RWPE2 (cell line): Measurements from ENCODE around the gene E2F1.
"Not testable (repeated sequence)": the region's sequence is repeated elsewhere in the genome, so short reads cannot be mapped to it uniquely, and the experiment has no call there.

Experiments used
- ATAC-seq: fragments of 200-7000 bp; cut with Tn5 transposase; 3 replicates; pipeline ENCODE4 v1.9.1; 2021; ENCODE audit warnings: low read depth
- DNase-seq: peaks from one replicate; pipeline ENCODE4 v3.0.0-alpha.2; 2020; ENCODE audit warnings: low spot score
- H3K27ac ChIP-seq: fragments of 450-650 bp; 2 replicates; pipeline ENCODE4 v1.5.1; 2017; ENCODE audit warnings: mild to moderate bottlenecking; ENCODE audit not compliant: poor library complexity, severe bottlenecking
- H3K27me3 ChIP-seq: fragments of 250-450 bp; sonication (Bioruptor Pico); 2 replicates; pipeline ENCODE4 v1.5.1; 2021; ENCODE audit warnings: mild to moderate bottlenecking, moderate library complexity; ENCODE audit not compliant: insufficient read depth, poor library complexity, severe bottlenecking
- H3K36me3 ChIP-seq: fragments of 250-450 bp; sonication (Bioruptor Pico); 2 replicates; pipeline ENCODE4 v1.5.1; 2020; ENCODE audit warnings: low read depth, mild to moderate bottlenecking, moderate library complexity
- H3K4me1 ChIP-seq: fragments of 250-450 bp; sonication (Bioruptor Pico); 2 replicates; pipeline ENCODE4 v1.5.1; 2021; ENCODE audit warnings: mild to moderate bottlenecking, moderate library complexity; ENCODE audit not compliant: insufficient read depth, poor library complexity, severe bottlenecking
- H3K4me3 ChIP-seq: fragments of 250-450 bp; sonication (Bioruptor Pico); 2 replicates; pipeline ENCODE4 v1.5.1; 2021; ENCODE audit warnings: mild to moderate bottlenecking, moderate library complexity; ENCODE audit not compliant: severe bottlenecking
- H3K9me3 ChIP-seq: fragments of 250-450 bp; sonication (Bioruptor Pico); 2 replicates; pipeline ENCODE4 v1.5.1; 2021; ENCODE audit warnings: mild to moderate bottlenecking, moderate library complexity; ENCODE audit not compliant: severe bottlenecking
- TF ChIP-seq, protein P1 (sequence below): fragments of 450-650 bp; IDR thresholded peaks from one replicate; pipeline ENCODE4 v1.5.1; 2017; ENCODE audit warnings: mild to moderate bottlenecking, moderate library complexity; ENCODE audit not compliant: poor library complexity, severe bottlenecking

The E2F1 gene

DNA sequence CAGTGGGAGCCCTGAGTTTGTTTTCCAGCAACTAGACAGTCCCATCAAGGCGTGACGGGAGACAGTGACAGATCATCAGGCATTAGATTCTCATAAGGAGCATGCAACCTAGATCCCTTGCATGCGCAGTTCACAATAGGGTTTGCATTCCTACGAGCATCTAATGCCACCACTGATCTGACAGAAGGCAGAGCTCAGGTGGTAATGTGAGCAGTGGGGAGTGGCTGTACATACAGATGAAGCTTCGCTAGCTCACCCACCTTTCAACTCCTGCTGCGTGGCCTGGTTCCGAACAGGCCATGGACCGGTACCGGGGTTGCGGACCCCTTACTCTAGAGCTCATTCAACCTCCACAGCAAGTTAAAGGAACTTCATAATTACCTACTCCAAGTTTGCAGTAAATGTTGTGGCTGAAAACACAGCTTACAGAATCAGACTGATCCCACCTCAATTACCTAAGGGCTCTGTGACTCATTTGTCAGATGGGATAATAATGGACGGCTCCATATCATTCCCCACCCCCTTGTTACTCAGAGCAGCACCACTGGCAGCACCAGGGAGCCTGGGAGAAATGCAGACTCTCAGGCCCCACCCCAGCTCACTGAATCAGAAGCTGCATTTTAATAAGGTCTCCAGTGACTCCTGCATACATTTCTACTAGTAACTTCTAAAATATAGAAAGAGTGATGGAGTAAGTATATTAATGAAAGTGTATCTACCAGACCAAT is 18.2 kb upstream of the E2F1 start:
- H3K4me3 ChIP-seq: no peak overlapping the region
- TF ChIP-seq, protein P1, sequence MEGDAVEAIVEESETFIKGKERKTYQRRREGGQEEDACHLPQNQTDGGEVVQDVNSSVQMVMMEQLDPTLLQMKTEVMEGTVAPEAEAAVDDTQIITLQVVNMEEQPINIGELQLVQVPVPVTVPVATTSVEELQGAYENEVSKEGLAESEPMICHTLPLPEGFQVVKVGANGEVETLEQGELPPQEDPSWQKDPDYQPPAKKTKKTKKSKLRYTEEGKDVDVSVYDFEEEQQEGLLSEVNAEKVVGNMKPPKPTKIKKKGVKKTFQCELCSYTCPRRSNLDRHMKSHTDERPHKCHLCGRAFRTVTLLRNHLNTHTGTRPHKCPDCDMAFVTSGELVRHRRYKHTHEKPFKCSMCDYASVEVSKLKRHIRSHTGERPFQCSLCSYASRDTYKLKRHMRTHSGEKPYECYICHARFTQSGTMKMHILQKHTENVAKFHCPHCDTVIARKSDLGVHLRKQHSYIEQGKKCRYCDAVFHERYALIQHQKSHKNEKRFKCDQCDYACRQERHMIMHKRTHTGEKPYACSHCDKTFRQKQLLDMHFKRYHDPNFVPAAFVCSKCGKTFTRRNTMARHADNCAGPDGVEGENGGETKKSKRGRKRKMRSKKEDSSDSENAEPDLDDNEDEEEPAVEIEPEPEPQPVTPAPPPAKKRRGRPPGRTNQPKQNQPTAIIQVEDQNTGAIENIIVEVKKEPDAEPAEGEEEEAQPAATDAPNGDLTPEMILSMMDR: no peak
- H3K36me3 ChIP-seq: peaks cover 14% of the 10 kb centered on the region
- no peaks in the 10 kb centered on the region for H3K27me3 ChIP-seq
- DNase-seq (no peak), ATAC-seq (peak; percentile 76)
- H3K27ac ChIP-seq: no peak overlapping the region
- H3K4me1 ChIP-seq: no peaks in the 10 kb centered on the region
- no peaks in the 10 kb centered on the region for H3K9me3 ChIP-seq

GRCh38 chr20:33703498-33704137 is 17.4 kb upstream of the E2F1 start:
- ATAC-seq (0 out of 3 replicates have a peak, but pooled peaks have one; percentile 6), DNase-seq (no peak)
- Histone ChIP-seq H3K36me3 (peaks cover 14% of the 10 kb centered on the region), H3K4me3 (no peak overlapping the region), H3K27me3 (no peaks in the 10 kb centered on the region), H3K27ac (no peak overlapping the region), H3K9me3 (no peaks in the 10 kb centered on the region), H3K4me1 (no peaks in the 10 kb centered on the region)
- TF ChIP-seq, protein P1: no peak

- H3K4me3 ChIP-seq: no peak overlapping the region
- no peaks in the 10 kb centered on the region for H3K27me3 ChIP-seq
- no peak for DNase-seq
- no peaks in the 10 kb centered on the region for H3K4me1 ChIP-seq
- H3K27ac ChIP-seq: no peak overlapping the region
- TF ChIP-seq, protein P1: no peak
- H3K36me3 ChIP-seq: peaks cover 14% of the 10 kb centered on the region
- H3K9me3 ChIP-seq: peaks cover 6% of the 10 kb centered on the region
- peak; percentile 37; the same call in 2 of the 3 replicates for ATAC-seq
These were observed 16.7 kb upstream of the E2F1 start for GRCh38 chr20:33702861-33703260.

- no peak overlapping the region for H3K4me3 ChIP-seq
- no peaks in the 10 kb centered on the region for H3K27me3 ChIP-seq
- no peaks in the 10 kb centered on the region for H3K4me1 ChIP-seq
- H3K36me3 ChIP-seq: peaks cover 5% of the 10 kb centered on the region
- no peak overlapping the region for H3K27ac ChIP-seq
- TF ChIP-seq, protein P1: no peak
- ATAC-seq: no peak
- no peak for DNase-seq
- H3K9me3 ChIP-seq: peaks cover 6% of the 10 kb centered on the region
These were observed 15.7 kb upstream of the E2F1 start for GRCh38 chr20:33701629-33702450.

DNA sequence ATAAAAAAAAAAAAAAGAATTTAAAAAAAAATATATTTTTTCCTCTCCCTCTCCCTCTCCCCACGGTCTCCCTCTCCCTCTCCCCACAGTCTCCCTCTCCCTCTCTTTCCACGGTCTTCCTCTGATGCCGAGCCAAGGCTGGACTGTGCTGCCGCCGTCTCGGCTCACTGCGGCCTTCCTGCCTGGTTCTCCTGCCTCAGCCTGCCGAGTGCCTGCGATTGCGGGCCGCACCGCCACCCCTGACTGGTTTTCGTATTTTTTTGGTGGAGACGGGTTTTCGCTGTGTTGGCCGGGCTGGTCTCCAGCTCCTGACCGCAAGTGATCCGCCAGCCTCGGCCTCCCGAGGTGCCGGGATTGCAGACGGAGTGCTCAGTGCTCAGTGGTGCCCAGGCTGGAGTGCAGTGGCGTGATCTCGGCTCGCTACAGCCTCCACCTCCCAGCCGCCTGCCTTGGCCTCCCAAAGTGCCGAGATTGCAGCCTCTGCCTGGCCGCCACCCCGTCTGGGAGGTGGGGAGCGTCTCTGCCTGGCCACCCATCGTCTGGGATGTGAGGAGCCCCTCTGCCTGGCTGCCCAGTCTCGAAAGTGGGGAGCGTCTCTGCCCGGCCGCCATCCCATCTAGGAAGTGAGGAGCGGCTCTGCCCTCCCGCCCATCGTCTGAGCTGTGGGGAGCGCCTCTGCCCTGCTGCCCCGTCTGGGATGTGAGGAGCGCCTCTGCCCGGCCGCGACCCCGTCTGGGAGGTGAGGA is 14.7 kb upstream of the E2F1 start:
- H3K27me3 ChIP-seq, H3K4me1 ChIP-seq, H3K9me3 ChIP-seq, H3K36me3 ChIP-seq, ATAC-seq, DNase-seq, H3K4me3 ChIP-seq, H3K27ac ChIP-seq: not testable (repeated sequence)

- not testable (repeated sequence) for H3K9me3 ChIP-seq, H3K4me1 ChIP-seq, ATAC-seq, H3K4me3 ChIP-seq, H3K27ac ChIP-seq, H3K27me3 ChIP-seq, H3K36me3 ChIP-seq, DNase-seq
These were observed 12.8 kb upstream of the E2F1 start for GRCh38 chr20:33698966-33699365.
